SK-N-SH treated with all-trans-retinoic acid at 6 μM for 48 hours (cell line): ENCODE data around the gene MBNL2.
A peak's percentile ranks its signal among the peaks of the same experiment; 100 is the strongest.

Experiments used
- ATAC-seq: fragments of 200-7000 bp; cut with Tn5 transposase; 3 replicates; pipeline ENCODE4 v1.9.1; 2020; ENCODE audit warnings: mild to moderate bottlenecking, moderate library complexity
- ARNTL ChIP-seq: fragments of 450-650 bp; formaldehyde crosslinking; IDR thresholded peaks from 2 replicates; pipeline ENCODE4 v1.5.0; 2020; ENCODE audit warnings: low read depth, mild to moderate bottlenecking, moderate library complexity, borderline replicate concordance
- CREB5 ChIP-seq: fragments of 250-450 bp; sonication (Bioruptor Pico); IDR thresholded peaks from 2 replicates; pipeline ENCODE4 v1.5.1; 2020; ENCODE audit warnings: low read depth, mild to moderate bottlenecking, moderate library complexity
- CSDC2 ChIP-seq: fragments of 250-450 bp; sonication (Bioruptor Pico); IDR thresholded peaks from 2 replicates; pipeline ENCODE4 v1.5.0; 2020; ENCODE audit warnings: mild to moderate bottlenecking, moderate library complexity
- CSRNP3 ChIP-seq: fragments of 250-450 bp; sonication (Bioruptor Pico); IDR thresholded peaks from 2 replicates; pipeline ENCODE4 v1.5.1; 2021; ENCODE audit warnings: mild to moderate bottlenecking, moderate library complexity
- ESRRG ChIP-seq: fragments of 250-450 bp; sonication (Bioruptor Pico); IDR thresholded peaks from 2 replicates; pipeline ENCODE4 v1.6.1; 2021; ENCODE audit warnings: mild to moderate bottlenecking
- ISL1 ChIP-seq: fragments of 250-450 bp; sonication (Bioruptor Pico); IDR thresholded peaks from 2 replicates; pipeline ENCODE4 v2.1.2; 2022; ENCODE audit warnings: mild to moderate bottlenecking, moderate library complexity
- OSR1 ChIP-seq: fragments of 250-450 bp; sonication (Bioruptor Pico); IDR thresholded peaks from 2 replicates; pipeline ENCODE4 v1.8.0; 2022; ENCODE audit warnings: moderate library complexity, mild to moderate bottlenecking, inconsistent platforms
- POU6F1 ChIP-seq: fragments of 250-450 bp; sonication (Bioruptor Pico); IDR thresholded peaks from 2 replicates; pipeline ENCODE4 v1.8.0; 2021; ENCODE audit warnings: low read depth, mild to moderate bottlenecking, moderate library complexity, borderline replicate concordance
- PPARA ChIP-seq: fragments of 250-450 bp; sonication (Bioruptor Pico); IDR thresholded peaks from 2 replicates; pipeline ENCODE4 v1.5.0; 2020; ENCODE audit warnings: mild to moderate bottlenecking, borderline replicate concordance
- RARB ChIP-seq: fragments of 250-450 bp; sonication (Bioruptor Pico); IDR thresholded peaks from 2 replicates; pipeline ENCODE4 v1.8.0; 2021; ENCODE audit warnings: mild to moderate bottlenecking, moderate library complexity
- SNAI2 ChIP-seq: fragments of 250-450 bp; sonication (Bioruptor Pico); IDR thresholded peaks from 2 replicates; pipeline ENCODE4 v1.5.0; 2020; ENCODE audit warnings: mild to moderate bottlenecking, moderate library complexity
- TCF4 ChIP-seq: fragments of 250-450 bp; sonication (Bioruptor Pico); IDR thresholded peaks from 2 replicates; pipeline ENCODE4 v1.8.0; 2021; ENCODE audit warnings: mild to moderate bottlenecking, moderate library complexity, borderline replicate concordance
- TOX ChIP-seq: fragments of 250-450 bp; sonication (Bioruptor Pico); IDR thresholded peaks from 2 replicates; pipeline ENCODE4 v1.8.0; 2021; ENCODE audit warnings: mild to moderate bottlenecking, moderate library complexity, borderline replicate concordance
- TSHZ2 ChIP-seq: fragments of 250-450 bp; sonication (Bioruptor Pico); IDR thresholded peaks from 2 replicates; pipeline ENCODE4 v1.5.0; 2020; ENCODE audit warnings: mild to moderate bottlenecking, moderate library complexity
- ZC3H10 ChIP-seq: fragments of 250-450 bp; sonication (Bioruptor Pico); IDR thresholded peaks from 2 replicates; pipeline ENCODE4 v1.5.1; 2021; ENCODE audit warnings: mild to moderate bottlenecking, moderate library complexity
- ZFP3 ChIP-seq: fragments of 250-450 bp; sonication (Bioruptor Pico); IDR thresholded peaks from 2 replicates; pipeline ENCODE4 v1.5.0; 2020; ENCODE audit warnings: mild to moderate bottlenecking, moderate library complexity
- ZFP30 ChIP-seq: fragments of 450-650 bp; formaldehyde crosslinking; IDR thresholded peaks from 2 replicates; pipeline ENCODE4 v1.5.0; 2022; ENCODE audit warnings: mild to moderate bottlenecking, moderate library complexity
- ZNF565 ChIP-seq: fragments of 450-650 bp; formaldehyde crosslinking; conservative IDR thresholded peaks from 2 replicates; pipeline ENCODE4 v1.5.0; 2020; ENCODE audit warnings: low read depth, mild to moderate bottlenecking, moderate library complexity
- ZNF70 ChIP-seq: fragments of 450-650 bp; formaldehyde crosslinking; IDR thresholded peaks from 2 replicates; pipeline ENCODE4 v1.5.0; 2020; ENCODE audit warnings: mild to moderate bottlenecking, moderate library complexity
- ZNF8 ChIP-seq: fragments of 450-650 bp; formaldehyde crosslinking; IDR thresholded peaks from 2 replicates; pipeline ENCODE4 v1.5.0; 2020; ENCODE audit warnings: mild to moderate bottlenecking, moderate library complexity

Gene MBNL2

GRCh38 chr13:97360610-97361009 lies 138.5 kb downstream of the MBNL2 start:
- TF ChIP-seq ZFP3 = no peak
- no peak for TF ChIP-seq ZNF70
- TF ChIP-seq CSRNP3 (CRISPR knock-in tag) = no peak
- no peak for TF ChIP-seq TCF4 (CRISPR knock-in tag)
- no peak for TF ChIP-seq ESRRG
- TF ChIP-seq ZC3H10 (CRISPR knock-in tag) = no peak
- no peak for TF ChIP-seq PPARA (CRISPR knock-in tag)
- TF ChIP-seq TSHZ2 (CRISPR knock-in tag) = no peak
- no peak for TF ChIP-seq ZNF8 (CRISPR knock-in tag)
- ATAC-seq = no peak

GRCh38 chr13:97364031-97364430 lies 141.9 kb downstream of the MBNL2 start:
- no peak for ATAC-seq
- TF ChIP-seq ZNF70 = no peak
- no peak for TF ChIP-seq ZNF565 (CRISPR knock-in tag)
- no peak for TF ChIP-seq ZFP3
- no peak for TF ChIP-seq RARB (CRISPR knock-in tag)
- no peak for TF ChIP-seq ESRRG
- TF ChIP-seq CSRNP3 (CRISPR knock-in tag) = no peak
- no peak for TF ChIP-seq ISL1

- ATAC-seq = no peak
- TF ChIP-seq TCF4 (CRISPR knock-in tag) (no peak), SNAI2 (CRISPR knock-in tag) (no peak), ISL1 (no peak), ZNF565 (CRISPR knock-in tag) (no peak), PPARA (CRISPR knock-in tag) (no peak), ZC3H10 (CRISPR knock-in tag) (no peak), CREB5 (CRISPR knock-in tag) (no peak), TSHZ2 (CRISPR knock-in tag) (no peak), ZFP30 (CRISPR knock-in tag) (no peak), TOX (CRISPR knock-in tag) (no peak)
Measured at GRCh38 chr13:97364827-97365226, 142.7 kb downstream of the MBNL2 start.

- TF ChIP-seq ESRRG (no peak), CSRNP3 (CRISPR knock-in tag) (no peak), CREB5 (CRISPR knock-in tag) (no peak), ZNF8 (CRISPR knock-in tag) (no peak), TCF4 (CRISPR knock-in tag) (no peak), CSDC2 (CRISPR knock-in tag) (no peak), OSR1 (CRISPR knock-in tag) (no peak), ARNTL (CRISPR knock-in tag) (no peak), ZFP30 (CRISPR knock-in tag) (no peak), POU6F1 (CRISPR knock-in tag) (no peak), RARB (CRISPR knock-in tag) (no peak)
- ATAC-seq = peak; percentile 6; the same call in 2 of the 3 replicates
Measured at GRCh38 chr13:97366172-97366688, 144.1 kb downstream of the MBNL2 start.
